Measurements from ENCODE around the gene ZBED4. TPM values are rescaled to one million over a fixed set of nuclear protein-coding genes. Genes with fewer than 3 reads are reported as not detected.

The ZBED4 gene
- total RNA-seq, 1 experiment from 2014 or later: 23.0 TPM

DNA sequence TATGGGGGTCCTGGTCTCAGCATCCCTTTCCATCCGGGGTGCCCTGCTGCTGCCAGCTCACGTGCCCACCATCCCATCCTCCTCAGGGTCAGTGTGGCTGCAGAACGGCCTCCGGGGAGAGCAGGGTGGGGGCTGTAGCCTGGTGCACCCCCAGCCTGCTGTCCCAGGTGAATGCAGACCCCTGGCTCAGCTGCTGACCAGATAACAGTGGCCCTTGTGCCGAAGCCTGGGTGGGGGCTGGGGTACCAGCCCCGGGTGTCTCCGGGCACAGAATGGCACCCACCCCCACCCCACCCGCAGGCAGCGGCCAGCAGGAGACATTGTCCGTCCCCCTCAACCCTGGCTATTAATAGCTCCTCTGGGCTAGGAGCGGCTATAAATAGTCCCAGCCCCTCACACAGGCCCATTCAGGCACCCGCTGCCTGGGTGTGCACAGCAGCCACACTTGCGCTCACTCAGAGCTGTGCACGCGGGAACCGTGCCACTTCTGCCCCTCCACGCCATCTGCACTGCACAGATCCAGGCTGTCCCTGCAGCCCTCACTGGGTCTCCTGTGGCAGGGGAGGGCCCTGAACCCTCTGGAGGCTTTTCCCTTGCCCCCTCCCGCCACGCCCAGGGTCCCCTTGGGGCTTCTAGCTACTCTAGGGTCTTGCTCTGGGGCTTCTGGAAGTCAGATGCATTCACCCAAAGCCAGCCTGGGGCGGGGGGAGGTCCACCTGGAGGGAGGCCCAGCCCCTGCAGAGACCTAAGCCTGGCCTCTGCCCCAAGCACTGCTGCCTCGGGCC is 83.5 kb downstream of the ZBED4 start:
- Histone ChIP-seq H3K79me1 (ENCODE audit: insufficient read depth, low read depth, low read length, poor library complexity, severe bottlenecking) (no peaks in the 10 kb centered on the region), H3T11ph (ENCODE audit: low read length) (no peak overlapping the region), H4K5ac (ENCODE audit: insufficient read length, low read depth, low read length) (no peak overlapping the region), H4K20me1 (ENCODE audit: control insufficient read depth, insufficient read depth, insufficient read length) (no peaks in the 10 kb centered on the region), H3K27me3 (ENCODE audit: insufficient read depth, low read length) (no peaks in the 10 kb centered on the region), H2AFZ (ENCODE audit: low read length) (no peak overlapping the region), H3K4me1 (ENCODE audit: insufficient read depth, low read length) (peaks cover 2% of the 10 kb centered on the region; the same call in 1 of the 2 replicates), H3K9ac (ENCODE audit: extremely low read depth, insufficient read length, low read length) (no peak overlapping the region), H3K79me2 (ENCODE audit: insufficient read depth, low read length) (no peaks in the 10 kb centered on the region), H3K18ac (ENCODE audit: insufficient read length, low read depth, low read length) (no peak overlapping the region), H4K8ac (replicated peaks; ENCODE audit: insufficient read length, low read depth, low read length) (no peak overlapping the region), H2BK120ac (ENCODE audit: low read depth, low read length, poor library complexity, severe bottlenecking) (no peak overlapping the region), H2BK20ac (ENCODE audit: low read depth, low read length, poor library complexity, severe bottlenecking) (no peak overlapping the region), H3K9me3 (ENCODE audit: control insufficient read depth, low read depth, low read length) (no peaks in the 10 kb centered on the region), H4K91ac (ENCODE audit: insufficient read length, low read depth, low read length) (no peak overlapping the region), H2BK12ac (ENCODE audit: insufficient read length, low read depth, low read length) (no peak overlapping the region), H2AK5ac (ENCODE audit: insufficient read length, low read length) (no peak overlapping the region), H2BK15ac (ENCODE audit: low read depth, low read length) (no peak overlapping the region), H3K4me2 (ENCODE audit: insufficient read depth, insufficient read length, low read length) (no peak overlapping the region), H3K27ac (ENCODE audit: insufficient read length, low read depth, low read length) (no peak overlapping the region), H3K4ac (ENCODE audit: low read depth, low read length) (no peak overlapping the region), H2BK5ac (ENCODE audit: insufficient read length, low read length) (no peak overlapping the region), H3K23me2 (ENCODE audit: insufficient read length, low read depth, low read length, poor library complexity, severe bottlenecking) (peaks cover 9% of the 10 kb centered on the region), H3K23ac (ENCODE audit: insufficient read length, low read depth, low read length) (no peak overlapping the region), H3K56ac (ENCODE audit: insufficient read length, low read depth, low read length) (no peak overlapping the region), H3K14ac (ENCODE audit: insufficient read depth, low read length) (no peak overlapping the region; the same call in 1 of the 2 replicates)
- DNase-seq: no peak
- H3K9me3 Mint-ChIP-seq: no peaks in the 10 kb centered on the region; a peak in 2 of 5 replicates
- no CpG with 5 or more reads among the region's 21 CpGs for WGBS (ENCODE audit: extremely low coverage, insufficient read length, low lambda C conversion rate)
- TF ChIP-seq, protein P1, sequence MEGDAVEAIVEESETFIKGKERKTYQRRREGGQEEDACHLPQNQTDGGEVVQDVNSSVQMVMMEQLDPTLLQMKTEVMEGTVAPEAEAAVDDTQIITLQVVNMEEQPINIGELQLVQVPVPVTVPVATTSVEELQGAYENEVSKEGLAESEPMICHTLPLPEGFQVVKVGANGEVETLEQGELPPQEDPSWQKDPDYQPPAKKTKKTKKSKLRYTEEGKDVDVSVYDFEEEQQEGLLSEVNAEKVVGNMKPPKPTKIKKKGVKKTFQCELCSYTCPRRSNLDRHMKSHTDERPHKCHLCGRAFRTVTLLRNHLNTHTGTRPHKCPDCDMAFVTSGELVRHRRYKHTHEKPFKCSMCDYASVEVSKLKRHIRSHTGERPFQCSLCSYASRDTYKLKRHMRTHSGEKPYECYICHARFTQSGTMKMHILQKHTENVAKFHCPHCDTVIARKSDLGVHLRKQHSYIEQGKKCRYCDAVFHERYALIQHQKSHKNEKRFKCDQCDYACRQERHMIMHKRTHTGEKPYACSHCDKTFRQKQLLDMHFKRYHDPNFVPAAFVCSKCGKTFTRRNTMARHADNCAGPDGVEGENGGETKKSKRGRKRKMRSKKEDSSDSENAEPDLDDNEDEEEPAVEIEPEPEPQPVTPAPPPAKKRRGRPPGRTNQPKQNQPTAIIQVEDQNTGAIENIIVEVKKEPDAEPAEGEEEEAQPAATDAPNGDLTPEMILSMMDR (conservative IDR thresholded peaks at IDR 0.05): no peak
- peak overlapping the region; percentile 41 to 74 for H3K4me3 Mint-ChIP-seq
- no peak overlapping the region for H3K27ac Mint-ChIP-seq
- no peaks in the 10 kb centered on the region for H3K36me3 Mint-ChIP-seq (ENCODE audit: insufficient read depth in 1 of 3, low read depth in 3 of 3)
- H3K27me3 Mint-ChIP-seq (ENCODE audit: low read depth): peaks cover 2% of the 10 kb centered on the region; the same call in 1 of the 2 replicates
- H3K4me1 Mint-ChIP-seq: peaks cover 6 to 11% of the 10 kb centered on the region in 2 experiments

Measured in H9 (cell line).